ENCODE data around the gene ZFP91. TPM values are rescaled to one million over a fixed set of nuclear protein-coding genes. Genes with fewer than 3 reads are reported as not detected.
A peak's percentile ranks its signal among the peaks of the same experiment; 100 is the strongest.

The ZFP91 gene
- total RNA-seq, 1 experiment from 2014 or later: 86.2 TPM

DNA sequence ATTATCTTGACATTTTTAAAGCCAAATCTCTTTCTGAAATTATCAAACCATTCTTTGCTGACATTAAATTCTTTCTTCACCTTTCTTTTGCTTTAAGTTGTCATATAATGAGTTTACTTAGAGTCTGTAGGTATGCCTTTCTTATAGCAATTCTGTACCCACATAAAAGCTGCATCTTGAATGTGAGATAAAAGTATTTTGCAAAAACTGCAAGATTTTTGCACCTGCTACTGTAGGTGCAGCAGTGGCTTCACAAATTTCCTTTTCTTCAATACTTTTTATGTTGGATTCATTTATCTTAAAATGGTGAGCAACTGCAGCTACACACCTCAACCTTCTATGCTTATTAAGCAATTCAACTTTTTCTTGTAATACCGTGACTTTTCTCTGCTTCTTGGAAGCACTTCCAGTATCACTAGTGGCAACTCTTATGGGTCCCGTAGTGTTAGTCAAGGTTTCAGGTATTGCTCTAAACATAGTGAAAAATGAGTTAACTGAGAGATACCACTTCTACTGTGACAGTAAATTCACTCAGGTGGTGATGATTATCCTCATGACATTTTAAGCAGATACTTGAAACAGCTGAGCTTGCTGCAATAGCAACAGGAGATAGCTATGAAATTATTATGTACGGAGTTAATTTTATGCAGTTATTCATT, 18.8 kb downstream of the ZFP91 start:
- no peaks in the 10 kb centered on the region for H3K27me3 Mint-ChIP-seq (ENCODE audit: insufficient read depth, unreplicated experiment)
- H3K27ac Mint-ChIP-seq (ENCODE audit: low read depth, unreplicated experiment): no peak overlapping the region
- H3K36me3 Mint-ChIP-seq (ENCODE audit: insufficient read depth, unreplicated experiment): peaks cover 28% of the 10 kb centered on the region
- CTCF ChIA-PET: interaction anchor here (0.6 to 2.9 kb wide), 2 partner anchors 32 to 955 kb away, joined by 3 to 10 read pairs; no protein-coding TSS in a partner anchor
- no peak overlapping the region for H3K4me3 Mint-ChIP-seq (ENCODE audit: unreplicated experiment)
- POLR2A ChIA-PET: interaction anchor here (0.9 to 1.7 kb wide), 2 partner anchors 12 to 20 kb away, joined by 3 to 4 read pairs; no protein-coding TSS in a partner anchor
- intact Hi-C loops (cut with micrococcal nuclease): no loop called here
- TF ChIP-seq, protein P1, sequence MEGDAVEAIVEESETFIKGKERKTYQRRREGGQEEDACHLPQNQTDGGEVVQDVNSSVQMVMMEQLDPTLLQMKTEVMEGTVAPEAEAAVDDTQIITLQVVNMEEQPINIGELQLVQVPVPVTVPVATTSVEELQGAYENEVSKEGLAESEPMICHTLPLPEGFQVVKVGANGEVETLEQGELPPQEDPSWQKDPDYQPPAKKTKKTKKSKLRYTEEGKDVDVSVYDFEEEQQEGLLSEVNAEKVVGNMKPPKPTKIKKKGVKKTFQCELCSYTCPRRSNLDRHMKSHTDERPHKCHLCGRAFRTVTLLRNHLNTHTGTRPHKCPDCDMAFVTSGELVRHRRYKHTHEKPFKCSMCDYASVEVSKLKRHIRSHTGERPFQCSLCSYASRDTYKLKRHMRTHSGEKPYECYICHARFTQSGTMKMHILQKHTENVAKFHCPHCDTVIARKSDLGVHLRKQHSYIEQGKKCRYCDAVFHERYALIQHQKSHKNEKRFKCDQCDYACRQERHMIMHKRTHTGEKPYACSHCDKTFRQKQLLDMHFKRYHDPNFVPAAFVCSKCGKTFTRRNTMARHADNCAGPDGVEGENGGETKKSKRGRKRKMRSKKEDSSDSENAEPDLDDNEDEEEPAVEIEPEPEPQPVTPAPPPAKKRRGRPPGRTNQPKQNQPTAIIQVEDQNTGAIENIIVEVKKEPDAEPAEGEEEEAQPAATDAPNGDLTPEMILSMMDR (IDR thresholded peaks at IDR 0.05; ENCODE audit: unreplicated experiment): no peak
- DNase-seq (ENCODE audit: unreplicated experiment): no peak
- peaks cover 30% of the 10 kb centered on the region for H3K4me1 Mint-ChIP-seq (ENCODE audit: insufficient read depth, unreplicated experiment)
- no TSS peak for BruUV-seq (replicated peaks)
- no peaks in the 10 kb centered on the region for H3K9me3 Mint-ChIP-seq (ENCODE audit: unreplicated experiment)

DNA sequence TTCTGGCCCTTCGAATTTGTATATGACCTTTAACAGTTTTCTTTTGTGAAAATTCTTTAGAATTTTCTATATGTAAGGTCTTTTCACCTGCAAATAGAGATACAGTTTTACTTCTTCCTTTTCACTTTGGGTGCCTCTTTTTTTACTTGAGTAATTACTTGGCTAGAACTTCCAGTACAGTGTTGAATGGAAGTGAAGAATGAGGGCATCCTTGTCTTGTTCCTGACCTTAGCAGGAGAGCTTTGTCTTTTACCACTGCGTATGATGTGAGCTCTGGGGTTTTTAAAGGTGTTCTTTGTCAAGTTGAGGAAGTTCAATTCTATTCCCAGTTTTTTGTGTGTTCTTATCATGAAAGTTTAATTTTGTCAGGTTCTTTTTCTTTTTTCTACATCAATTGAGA, 21.6 kb downstream of the ZFP91 start:
- Mint-ChIP-seq H3K27ac (ENCODE audit: low read depth, unreplicated experiment) (no peak overlapping the region), H3K36me3 (ENCODE audit: insufficient read depth, unreplicated experiment) (peaks cover 41% of the 10 kb centered on the region), H3K27me3 (ENCODE audit: insufficient read depth, unreplicated experiment) (no peaks in the 10 kb centered on the region), H3K4me1 (ENCODE audit: insufficient read depth, unreplicated experiment) (peaks cover 26% of the 10 kb centered on the region), H3K4me3 (ENCODE audit: unreplicated experiment) (no peak overlapping the region), H3K9me3 (ENCODE audit: unreplicated experiment) (no peaks in the 10 kb centered on the region)
- TF ChIP-seq, protein P1 (IDR thresholded peaks at IDR 0.05; ENCODE audit: unreplicated experiment): no peak
- ChIA-PET POLR2A (interaction anchor here (1.3 to 1.4 kb wide), 2 partner anchors 18 to 23 kb away, joined by 3 to 4 read pairs; no protein-coding TSS in a partner anchor), CTCF (interaction anchor here (1.1 kb wide), 1 partner anchor 20 kb away, joined by 4 read pairs; no protein-coding TSS in a partner anchor)
- no TSS peak for BruUV-seq (replicated peaks)
- intact Hi-C loops (cut with micrococcal nuclease): no loop called here
- no peak for DNase-seq (ENCODE audit: unreplicated experiment)

DNA sequence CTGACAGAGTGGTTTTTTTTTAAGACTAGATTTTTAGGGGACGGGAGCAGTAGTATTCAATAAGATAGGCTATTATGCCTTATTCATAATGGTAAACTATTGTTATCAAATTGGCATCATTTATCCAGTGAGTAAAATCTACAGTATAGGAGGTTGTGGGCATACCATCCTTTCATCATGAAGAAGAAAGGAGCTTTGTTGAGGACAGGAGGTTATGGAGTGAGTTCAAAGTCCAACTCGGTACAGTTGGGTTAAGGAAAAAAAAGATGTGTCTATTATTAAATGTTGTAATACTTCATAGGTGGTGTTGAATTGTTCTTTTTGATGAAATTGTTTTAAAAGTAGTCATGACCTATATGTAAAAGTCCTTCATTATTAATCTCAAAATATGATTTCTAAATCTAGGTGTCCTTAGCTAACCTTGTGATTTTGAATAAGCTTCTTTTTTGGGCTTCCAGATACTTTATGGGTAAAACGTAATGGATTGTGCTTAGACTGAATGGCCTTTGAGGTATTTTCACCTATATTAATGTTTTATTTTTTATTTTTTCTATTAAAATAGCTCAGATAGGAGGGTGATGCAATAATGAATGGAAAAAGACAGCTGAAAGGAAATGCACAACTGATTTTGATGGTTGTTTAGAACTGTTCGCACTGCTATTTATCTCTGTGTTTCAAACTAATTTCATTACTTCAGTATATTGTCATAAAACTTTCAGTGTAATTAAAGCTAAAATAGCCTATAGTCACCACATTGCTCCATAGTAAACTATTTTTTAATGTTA, 28.3 kb downstream of the ZFP91 start:
- Mint-ChIP-seq H3K27me3 (ENCODE audit: insufficient read depth, unreplicated experiment) (no peaks in the 10 kb centered on the region), H3K27ac (ENCODE audit: low read depth, unreplicated experiment) (no peak overlapping the region), H3K4me3 (ENCODE audit: unreplicated experiment) (no peak overlapping the region), H3K36me3 (ENCODE audit: insufficient read depth, unreplicated experiment) (peaks cover 51% of the 10 kb centered on the region), H3K9me3 (ENCODE audit: unreplicated experiment) (no peaks in the 10 kb centered on the region), H3K4me1 (ENCODE audit: insufficient read depth, unreplicated experiment) (peaks cover 21% of the 10 kb centered on the region)
- no peak for DNase-seq (ENCODE audit: unreplicated experiment)
- intact Hi-C loops (cut with micrococcal nuclease): no loop called here
- POLR2A ChIA-PET: interaction anchor here (1.1 to 1.8 kb wide), 4 partner anchors 13 to 29 kb away, joined by 3 to 7 read pairs (median 6); no protein-coding TSS in a partner anchor
- TF ChIP-seq, protein P1 (IDR thresholded peaks at IDR 0.05; ENCODE audit: unreplicated experiment): no peak
- CTCF ChIA-PET: interaction anchor here (0.6 to 1.4 kb wide), 5 partner anchors 18 to 502 kb away, joined by 3 to 5 read pairs (median 3); no protein-coding TSS in a partner anchor
- no TSS peak for BruUV-seq (replicated peaks)

DNA sequence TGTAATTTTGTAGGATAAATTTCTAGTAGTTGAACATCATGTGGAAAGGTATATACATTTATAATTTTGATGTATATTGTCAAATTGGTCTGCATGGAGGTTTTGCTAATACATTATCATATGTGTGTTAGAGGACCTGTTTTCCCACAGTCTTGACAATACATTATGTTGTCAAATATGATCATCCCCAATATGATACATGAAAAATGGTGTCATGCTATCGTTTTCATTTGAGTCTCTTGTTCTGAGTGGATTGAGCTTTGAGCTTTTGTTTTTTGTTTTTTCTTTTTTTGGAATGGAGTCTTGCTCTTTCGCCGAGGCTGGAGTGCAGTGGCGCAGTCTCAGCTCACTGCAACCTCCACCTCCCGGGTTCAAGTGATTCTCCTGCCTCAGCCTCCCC, 29.5 kb downstream of the ZFP91 start:
- POLR2A ChIA-PET: interaction anchor here (1.6 kb wide), 1 partner anchor 18 kb away, joined by 3 read pairs; no protein-coding TSS in a partner anchor
- H3K36me3 Mint-ChIP-seq (ENCODE audit: insufficient read depth, unreplicated experiment): peaks cover 51% of the 10 kb centered on the region
- intact Hi-C loops (cut with micrococcal nuclease): no loop called here
- H3K9me3 Mint-ChIP-seq (ENCODE audit: unreplicated experiment): no peaks in the 10 kb centered on the region
- DNase-seq (ENCODE audit: unreplicated experiment): no peak
- CTCF ChIA-PET: interaction anchor here (0.6 kb wide), 1 partner anchor 31 kb away, joined by 3 read pairs; no protein-coding TSS in a partner anchor
- H3K27ac Mint-ChIP-seq (ENCODE audit: low read depth, unreplicated experiment): peak overlapping the region; percentile 46
- TF ChIP-seq, protein P1 (IDR thresholded peaks at IDR 0.05; ENCODE audit: unreplicated experiment): no peak
- peaks cover 21% of the 10 kb centered on the region for H3K4me1 Mint-ChIP-seq (ENCODE audit: insufficient read depth, unreplicated experiment)
- BruUV-seq (replicated peaks): no TSS peak
- no peaks in the 10 kb centered on the region for H3K27me3 Mint-ChIP-seq (ENCODE audit: insufficient read depth, unreplicated experiment)
- H3K4me3 Mint-ChIP-seq (ENCODE audit: unreplicated experiment): no peak overlapping the region
